Measurements from ENCODE around the gene CACNA1B.

DNA sequence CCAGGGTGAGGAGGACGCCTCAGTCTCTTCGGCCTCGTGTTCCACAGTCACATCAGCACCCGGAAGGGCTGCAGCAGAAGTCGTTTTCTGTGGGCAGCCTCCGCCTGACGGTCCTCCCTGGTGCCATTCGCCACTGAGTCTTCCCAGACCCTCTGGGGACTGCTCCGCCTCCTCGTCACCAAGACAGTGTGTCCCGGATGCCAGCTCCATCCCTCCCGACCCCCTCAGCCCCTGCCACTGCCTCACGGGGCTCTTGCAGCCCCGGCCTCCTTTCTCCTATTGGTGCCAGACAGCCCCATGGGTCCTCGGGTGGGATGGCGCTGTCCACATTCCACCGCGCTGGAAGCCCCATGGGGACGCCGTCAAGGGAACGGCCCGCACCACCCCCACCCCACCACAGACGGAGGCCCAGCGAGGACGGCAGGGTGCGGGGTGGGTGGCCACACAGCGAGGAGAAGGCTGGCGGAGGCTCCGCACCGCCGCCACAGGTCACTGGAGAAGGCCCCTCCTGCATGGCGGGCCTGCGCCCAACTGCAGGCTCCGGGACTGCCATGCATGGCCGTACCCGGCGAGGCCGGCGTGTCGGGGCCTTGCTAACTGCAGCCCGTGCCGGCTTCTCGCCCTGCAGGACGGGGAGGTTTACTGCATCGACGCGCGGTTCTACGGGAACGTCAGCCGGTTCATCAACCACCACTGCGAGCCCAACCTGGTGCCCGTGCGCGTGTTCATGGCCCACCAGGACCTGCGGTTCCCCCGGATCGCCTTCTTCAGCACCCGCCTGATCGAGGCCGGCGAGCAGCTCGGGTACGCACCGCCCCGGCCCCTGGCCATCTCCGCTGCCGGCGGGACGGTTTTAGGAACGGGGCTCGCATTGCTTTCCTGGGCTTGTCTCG lies 43.6 kb upstream of the CACNA1B start:
- no peak for TF ChIP-seq MEIS2 (CRISPR knock-in tag; IDR thresholded peaks at IDR 0.05)
- TF ChIP-seq CREM (IDR thresholded peaks at IDR 0.05) = no peak
- TF ChIP-seq CREM (CRISPR knock-in tag; IDR thresholded peaks at IDR 0.05) = no peak
- TF ChIP-seq CTCF (CRISPR knock-in tag; IDR thresholded peaks at IDR 0.05) = no peak
- no peak for TF ChIP-seq ZNF432 (CRISPR knock-in tag; IDR thresholded peaks at IDR 0.05; ENCODE audit: borderline replicate concordance)
- TF ChIP-seq NFE2L1 (CRISPR knock-in tag; IDR thresholded peaks at IDR 0.05; ENCODE audit: borderline replicate concordance) = no peak
- no peak for TF ChIP-seq EZH2 (conservative IDR thresholded peaks at IDR 0.05; ENCODE audit: low read depth, low read length)
- no peak for TF ChIP-seq NPAS2 (CRISPR knock-in tag; IDR thresholded peaks at IDR 0.05; ENCODE audit: borderline replicate concordance)

Data from HepG2 (cell line).